Measurements from ENCODE around the gene GJB2. TPM values are rescaled to one million over a fixed set of nuclear protein-coding genes. Genes with fewer than 3 reads are reported as not detected.
A peak's percentile ranks its signal among the peaks of the same experiment; 100 is the strongest.

GJB2 gene
- total and polyA plus RNA-seq, 2 of the 8 experiments (the other 6 are each of a cell fraction or from before 2014, with no cell fraction given) = 0.20 to 0.21 TPM

- no peak for TF ChIP-seq RFX5 (IDR thresholded peaks at IDR 0.05; ENCODE audit: borderline replicate concordance, low read depth, low read length)
- peak; percentile 62; the same call in 1 of the 2 replicates for TF ChIP-seq SUZ12 (IDR thresholded peaks at IDR 0.05; ENCODE audit: low read length)
- 0 out of 2 replicates have a peak, but pooled peaks have one; percentile 24 for TF ChIP-seq PHF8 (conservative IDR thresholded peaks at IDR 0.05; ENCODE audit: low read depth, low read length)
- no peak for TF ChIP-seq SP4 (IDR thresholded peaks at IDR 0.05; ENCODE audit: low read length)
- TF ChIP-seq JUN (IDR thresholded peaks at IDR 0.05; ENCODE audit: low read depth, low read length) = no peak
- no peak for TF ChIP-seq TBP (IDR thresholded peaks at IDR 0.05; ENCODE audit: low read depth, low read length)
- no peak for TF ChIP-seq ZNF274 (IDR thresholded peaks at IDR 0.05; ENCODE audit: borderline replicate concordance, extremely low read depth, low read length)
- no peak for TF ChIP-seq NANOG (IDR thresholded peaks at IDR 0.05; ENCODE audit: insufficient read depth, low read depth, low read length, poor library complexity, severe bottlenecking)
- TF ChIP-seq CHD1 (IDR thresholded peaks at IDR 0.05; ENCODE audit: low read depth, low read length) = no peak
- TF ChIP-seq EP300 (IDR thresholded peaks at IDR 0.05; ENCODE audit: borderline replicate concordance in 1 of 2, low read depth in 2 of 2, low read length in 2 of 2) = no peak
- no peak for TF ChIP-seq CEBPB (IDR thresholded peaks at IDR 0.05; ENCODE audit: low read depth, low read length)
- TF ChIP-seq POLR2A (IDR thresholded peaks at IDR 0.05; ENCODE audit: control extremely low read depth in 1 of 2, low read depth in 2 of 2, low read length in 2 of 2) = no peak
- TF ChIP-seq HDAC2 (IDR thresholded peaks at IDR 0.05; ENCODE audit: borderline replicate concordance in 1 of 2, low read depth in 2 of 2, low read length in 2 of 2) = no peak
- TF ChIP-seq BCL11A (IDR thresholded peaks at IDR 0.05; ENCODE audit: low read depth in 2 of 2, low read length in 2 of 2) = no peak
- no peak for TF ChIP-seq BRCA1 (IDR thresholded peaks at IDR 0.05; ENCODE audit: low read depth, low read length)
- TF ChIP-seq USF2 (IDR thresholded peaks at IDR 0.05; ENCODE audit: low read length) = no peak
- peak; percentile 38 for TF ChIP-seq EZH2 (IDR thresholded peaks at IDR 0.05; ENCODE audit: low read depth, low read length, severe bottlenecking)
- TF ChIP-seq SP1 (IDR thresholded peaks at IDR 0.05; ENCODE audit: low read depth, low read length) = no peak
- no peak for TF ChIP-seq CREB1 (IDR thresholded peaks at IDR 0.05)
- no peak for TF ChIP-seq ATF2 (IDR thresholded peaks at IDR 0.05; ENCODE audit: low read length)
- no peak for TF ChIP-seq SAP30 (IDR thresholded peaks at IDR 0.05; ENCODE audit: insufficient read depth, insufficient replicate concordance, low read length)
These were observed 32.1 kb downstream of the GJB2 start, which contains the start of gene GJA3 (continued) for GRCh38 chr13:20160306-20161274.
